Measurements from ENCODE around the gene SRD5A1. TPM values are rescaled to one million over a fixed set of nuclear protein-coding genes. Genes with fewer than 3 reads are reported as not detected.

SRD5A1 gene
- total RNA-seq, 1 donor from 2014 or later, result 37.4 TPM

DNA sequence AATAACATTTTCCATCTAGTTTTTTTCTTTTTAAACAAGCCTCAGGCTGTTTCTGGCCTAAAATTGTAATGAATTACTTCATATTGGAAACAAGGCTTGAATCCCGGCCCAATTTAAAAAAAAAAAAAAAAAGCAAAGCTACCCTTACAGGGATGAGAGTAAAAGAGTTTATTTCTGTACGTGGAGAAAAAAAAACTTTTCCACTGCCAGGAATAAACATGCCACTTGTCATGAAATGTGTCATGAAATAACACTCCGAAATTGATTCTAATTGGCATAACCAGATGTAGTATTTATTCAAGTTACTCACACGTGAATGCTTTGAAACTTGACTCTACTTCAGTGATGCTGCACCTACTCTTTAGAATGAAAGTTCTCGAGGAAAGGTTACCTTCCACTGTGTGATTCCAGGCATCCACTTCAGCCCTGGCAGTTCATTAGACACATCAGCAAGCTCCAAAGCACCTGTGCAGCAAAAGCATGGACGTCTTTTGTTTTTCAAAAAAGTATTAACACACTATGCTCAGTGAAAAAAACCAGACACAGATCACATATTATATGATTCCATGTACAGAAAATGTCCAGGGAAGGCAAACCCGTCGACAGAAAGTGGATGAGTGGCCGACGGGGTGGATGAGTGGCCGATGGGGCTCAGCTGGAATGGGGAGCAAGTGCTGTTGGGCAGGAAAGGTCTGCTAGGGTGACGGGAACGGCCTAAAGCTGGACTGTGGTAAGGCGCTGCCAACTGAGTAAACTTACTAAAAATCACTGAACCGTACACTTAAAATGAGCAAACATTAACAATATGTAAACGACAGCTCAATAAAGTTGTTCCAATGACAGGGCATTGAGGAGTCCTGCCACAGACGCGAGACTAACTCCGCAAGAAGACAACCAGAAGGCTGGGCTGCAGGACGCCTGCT, 21.6 kb upstream of the SRD5A1 start:
- peaks cover 8% of the 10 kb centered on the region for H3K36me3 ChIP-seq (ENCODE audit: control insufficient read depth, insufficient read depth, low read length)
- no peak for DNase-seq (ENCODE audit: low read depth)
- H3K27me3 ChIP-seq (ENCODE audit: control insufficient read depth, insufficient read depth, low read length), result no peaks in the 10 kb centered on the region
- H3K4me3 ChIP-seq (ENCODE audit: low read depth, low read length), result no peak overlapping the region
- TF ChIP-seq CTCF (IDR thresholded peaks at IDR 0.05; ENCODE audit: insufficient read depth, low read length, poor library complexity, severe bottlenecking), result no peak

- peak; percentile 14 for DNase-seq (ENCODE audit: low read depth)
- Histone ChIP-seq H3K27me3 (ENCODE audit: control insufficient read depth, insufficient read depth, low read length) (no peaks in the 10 kb centered on the region), H3K36me3 (ENCODE audit: control insufficient read depth, insufficient read depth, low read length) (peaks cover 4% of the 10 kb centered on the region)
Measured at GRCh38 chr5:6615034-6615815, 18.0 kb upstream of the SRD5A1 start.

DNA sequence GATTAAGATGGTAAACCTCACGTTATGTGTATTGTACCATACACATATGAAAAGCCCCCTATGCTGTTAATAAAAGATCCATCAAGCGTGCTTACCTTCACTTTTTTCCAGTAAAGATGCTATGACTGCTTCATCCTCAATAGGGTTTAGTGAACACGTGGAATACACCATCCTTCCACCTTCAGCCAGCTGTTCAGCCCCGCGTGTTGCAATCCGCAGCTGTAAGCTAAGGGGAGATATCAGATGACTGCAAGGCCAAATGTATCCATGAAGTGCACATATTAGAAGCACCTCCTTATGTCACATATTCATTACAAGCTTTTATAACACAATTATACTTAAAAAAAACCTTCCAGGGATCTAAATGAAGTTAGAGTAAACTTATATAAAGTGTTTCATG, 16.6 kb upstream of the SRD5A1 start:
- H3K36me3 ChIP-seq (ENCODE audit: control insufficient read depth, insufficient read depth, low read length), result peaks cover 1% of the 10 kb centered on the region
- no peaks in the 10 kb centered on the region for H3K27me3 ChIP-seq (ENCODE audit: control insufficient read depth, insufficient read depth, low read length)
- no peak overlapping the region for H3K4me3 ChIP-seq (ENCODE audit: low read depth, low read length)
- no peak for TF ChIP-seq CTCF (IDR thresholded peaks at IDR 0.05; ENCODE audit: insufficient read depth, low read length, poor library complexity, severe bottlenecking)
- no peak for DNase-seq (ENCODE audit: low read depth)

More at GRCh38 chr5:6615034-6615815, 18.0 kb upstream of the SRD5A1 start:
- H3K4me3 ChIP-seq (ENCODE audit: low read depth, low read length), result no peak overlapping the region
- no peak for TF ChIP-seq CTCF (IDR thresholded peaks at IDR 0.05; ENCODE audit: insufficient read depth, low read length, poor library complexity, severe bottlenecking)

DNA sequence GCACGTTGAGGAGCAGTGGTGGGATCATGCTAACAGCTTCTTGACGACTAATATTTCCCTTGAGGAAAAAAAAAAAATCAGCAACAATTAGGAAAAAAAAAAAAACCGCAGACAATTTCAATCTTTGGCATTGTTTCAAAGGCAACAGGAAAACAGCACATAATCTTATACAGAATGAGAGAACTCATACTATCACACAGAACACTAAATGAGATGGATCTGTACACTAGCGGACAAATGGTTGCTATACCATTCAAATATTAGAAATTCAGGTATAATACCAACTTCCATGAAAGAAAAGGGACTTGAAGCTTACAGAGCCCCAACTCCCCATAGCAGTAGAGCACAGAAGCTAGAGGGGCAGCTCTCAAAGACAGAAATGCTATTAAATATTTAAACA, 10.0 kb upstream of the SRD5A1 start:
- H3K36me3 ChIP-seq (ENCODE audit: control insufficient read depth, insufficient read depth, low read length), result peaks cover 4% of the 10 kb centered on the region

DNA sequence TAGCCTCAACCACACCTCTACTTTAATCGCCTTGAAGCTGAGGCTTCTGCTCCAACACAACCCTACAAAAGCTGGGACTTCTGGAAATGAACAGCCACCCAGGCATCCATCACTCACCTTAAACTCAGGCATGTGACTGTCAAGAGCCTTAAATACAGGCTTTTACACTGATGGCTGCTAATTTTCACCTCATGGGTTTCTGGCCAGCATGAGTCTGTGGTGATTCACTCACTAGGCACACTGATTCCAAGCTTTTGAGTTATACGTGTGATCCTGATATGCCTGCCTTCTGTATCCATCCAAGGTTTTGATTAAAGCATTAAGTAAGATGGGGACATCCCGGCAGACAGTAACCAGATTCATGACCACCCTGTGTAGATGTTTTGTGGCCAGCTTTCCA, 9.3 kb upstream of the SRD5A1 start:
- DNase-seq (ENCODE audit: low read depth), result no peak
- TF ChIP-seq CTCF (IDR thresholded peaks at IDR 0.05; ENCODE audit: insufficient read depth, low read length, poor library complexity, severe bottlenecking), result no peak
- Histone ChIP-seq H3K27me3 (ENCODE audit: control insufficient read depth, insufficient read depth, low read length) (no peaks in the 10 kb centered on the region), H3K4me3 (ENCODE audit: low read depth, low read length) (no peak overlapping the region), H3K36me3 (ENCODE audit: control insufficient read depth, insufficient read depth, low read length) (peaks cover 4% of the 10 kb centered on the region)

More for the DNA sequence above, 10.0 kb upstream of the SRD5A1 start:
- no peak for TF ChIP-seq CTCF (IDR thresholded peaks at IDR 0.05; ENCODE audit: insufficient read depth, low read length, poor library complexity, severe bottlenecking)
- Histone ChIP-seq H3K4me3 (ENCODE audit: low read depth, low read length) (no peak overlapping the region), H3K27me3 (ENCODE audit: control insufficient read depth, insufficient read depth, low read length) (no peaks in the 10 kb centered on the region)
- no peak for DNase-seq (ENCODE audit: low read depth)

Data from kidney epithelial cell (primary cell).